CD4-positive, alpha-beta T cell treated with Interleukin-4 for 1 hour (primary cell): Measurements from ENCODE around the gene PTPRO.

Source experiments
- DNase-seq, 2 donors: peaks; one replicate each; pipeline ENCODE4 v3.0.0-alpha.2; 2020 to 2022

PTPRO gene

GRCh38 chr12:15322164-15323061, at the start of gene PTPRO:
TSS of gene PTPRO (plus strand) at chr12:15322508.
- DNase-seq, result no peak

DNA sequence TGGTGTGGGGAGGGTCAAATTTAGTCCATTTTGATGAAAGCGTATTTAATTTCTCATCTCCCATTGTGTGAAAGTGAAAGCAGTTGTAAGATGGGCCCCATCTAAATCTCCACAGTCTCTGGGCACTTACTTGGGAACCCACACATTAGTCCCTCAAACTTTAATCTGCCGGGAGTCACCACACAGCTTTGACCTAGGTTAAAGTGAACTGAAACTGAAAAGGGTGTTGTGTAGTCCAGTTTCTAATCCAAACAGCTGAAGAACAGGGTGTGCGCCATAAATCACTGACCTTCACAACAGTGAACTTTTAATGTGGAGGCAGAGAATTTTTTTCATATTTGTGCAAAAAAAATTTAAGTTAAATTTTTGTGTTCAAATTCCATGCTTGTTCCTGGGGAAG, 48.4 kb upstream of the PTPRO start:
- no peak for DNase-seq

DNA sequence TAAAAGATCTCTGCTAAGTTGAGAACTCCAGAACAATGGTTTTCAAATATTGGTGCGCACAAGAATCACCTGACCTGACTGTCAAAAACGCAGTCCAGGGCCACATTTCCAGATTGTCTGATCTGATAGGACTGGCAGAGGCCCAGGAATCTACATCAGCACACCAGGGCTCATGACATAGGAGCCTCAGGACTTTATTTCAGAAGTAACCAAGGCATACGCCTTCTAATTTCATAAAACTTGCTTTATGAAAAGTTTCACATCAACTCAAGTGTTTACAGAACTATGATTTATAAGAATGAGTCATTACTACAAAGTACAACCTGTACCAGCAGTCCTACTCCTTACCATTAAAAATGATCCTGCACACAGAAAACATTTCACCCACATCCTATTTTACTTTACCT, 47.7 kb upstream of the PTPRO start:
- no peak for DNase-seq

GRCh38 chr12:15276088-15276698, 46.1 kb upstream of the PTPRO start:
- peak in 1 of 2 donors; percentile 12 for DNase-seq

- peak in 1 of 2 donors; percentile 35 for DNase-seq
Observed at GRCh38 chr12:15278816-15279658, 43.3 kb upstream of the PTPRO start.

GRCh38 chr12:15280930-15281329, 41.4 kb upstream of the PTPRO start:
- no peak for DNase-seq

DNA sequence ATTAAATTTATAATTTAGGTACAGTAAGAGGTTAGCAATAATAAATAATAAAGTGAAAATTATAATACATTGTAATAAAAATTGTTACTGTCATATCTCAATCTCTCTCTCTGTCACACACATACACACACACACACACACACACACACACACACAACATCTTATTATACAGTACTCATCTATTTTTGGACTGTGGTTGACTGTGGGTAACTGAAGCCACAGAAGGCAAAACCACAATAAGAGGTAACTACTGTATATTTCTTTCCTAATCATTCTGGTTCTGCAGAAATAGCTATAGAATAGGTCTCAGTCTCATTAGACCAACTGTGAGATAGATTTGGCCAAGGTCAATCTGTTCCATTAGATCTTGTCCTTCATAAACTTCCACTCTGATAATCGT, 33.1 kb upstream of the PTPRO start:
- DNase-seq, result peak in 1 of 2 donors; percentile 17

- DNase-seq, result no peak
Observed at GRCh38 chr12:15293731-15294130, 28.6 kb upstream of the PTPRO start.

DNA sequence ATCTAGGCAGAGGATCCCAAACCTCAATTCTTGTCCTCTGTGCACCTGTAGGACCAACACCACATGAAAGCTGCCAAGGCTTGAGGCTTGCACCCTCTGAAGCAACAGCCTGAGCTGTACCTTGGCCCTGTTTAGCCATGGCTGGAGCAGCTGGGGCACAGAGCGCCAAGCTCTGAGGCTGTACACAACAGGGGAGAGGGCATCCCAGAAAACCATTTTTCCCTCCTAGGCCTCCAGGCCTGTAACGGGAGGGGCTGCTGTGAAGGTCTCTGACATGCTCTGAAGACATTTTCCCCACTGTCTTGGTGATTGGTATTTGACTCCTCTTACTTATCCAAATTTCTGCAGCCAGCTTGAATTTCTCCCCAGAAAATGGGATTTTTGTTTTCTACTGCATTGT, 22.4 kb upstream of the PTPRO start:
- no peak for DNase-seq

- DNase-seq, result no peak
Observed at GRCh38 chr12:15304296-15304695, 18.0 kb upstream of the PTPRO start.

DNA sequence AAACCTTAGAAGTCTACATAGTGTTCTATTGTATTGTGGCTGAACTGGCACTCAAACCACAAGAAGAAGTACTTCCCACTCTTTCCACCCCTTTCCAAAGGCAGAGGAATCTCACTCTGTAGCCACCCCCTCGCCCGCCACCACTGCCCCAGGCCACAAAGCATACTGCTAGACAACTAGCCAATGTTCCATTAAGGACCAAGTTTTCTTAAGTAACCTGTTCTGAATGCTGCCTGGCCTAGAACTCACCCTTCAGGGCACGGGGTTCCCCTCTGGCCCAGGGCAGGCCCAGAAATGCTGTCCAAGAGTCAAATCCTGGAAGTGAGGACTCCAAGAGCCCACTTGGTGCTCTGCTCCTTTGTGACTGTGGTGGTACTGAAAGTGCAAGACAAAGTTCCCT, 15.7 kb upstream of the PTPRO start:
- no peak for DNase-seq

DNA sequence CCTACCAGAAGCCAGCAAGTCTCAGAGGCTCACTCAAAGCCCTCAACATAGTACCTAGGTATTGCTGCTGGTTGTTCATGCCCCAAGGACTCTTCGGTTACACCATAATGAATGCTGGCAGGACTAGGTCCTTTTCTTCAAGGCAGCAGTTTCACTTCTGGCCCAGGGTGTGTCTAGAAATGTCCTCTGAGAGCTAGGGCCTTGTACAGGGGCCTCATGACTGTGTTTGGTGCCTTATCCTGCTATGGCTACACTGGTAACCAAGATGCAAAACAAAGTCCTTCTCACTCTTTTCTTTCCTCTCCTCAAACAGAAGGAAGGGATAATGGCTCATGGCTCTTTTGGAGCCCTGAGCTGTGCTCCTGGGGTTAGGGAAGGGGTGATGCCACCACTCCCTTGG, 15.2 kb upstream of the PTPRO start:
- DNase-seq, result no peak

DNA sequence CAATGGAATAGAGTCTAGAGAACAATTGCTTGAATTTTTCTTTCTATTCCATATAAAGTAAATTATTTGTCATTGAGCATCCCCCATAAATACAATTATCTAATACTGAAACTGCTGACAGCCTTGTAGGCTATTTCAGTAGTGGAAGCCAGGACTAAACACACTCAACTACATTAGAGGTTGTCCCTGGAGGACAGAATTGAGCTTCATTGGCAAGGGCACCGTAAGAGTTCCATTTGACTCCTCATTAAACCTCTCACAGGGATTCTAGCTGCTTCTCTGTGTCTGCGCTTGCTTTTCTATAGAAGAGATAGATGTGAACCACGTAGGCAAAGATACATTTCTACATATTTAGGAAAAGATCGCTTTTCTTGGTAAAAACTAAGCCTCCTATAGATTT, 3.5 kb upstream of the PTPRO start:
- DNase-seq, result no peak

- DNase-seq, result no peak
Observed at GRCh38 chr12:15320881-15321280, 1.4 kb upstream of the PTPRO start.

GRCh38 chr12:15323480-15323879, 1.2 kb downstream of the PTPRO start:
- DNase-seq, result no peak

- DNase-seq, result no peak
Observed at GRCh38 chr12:15329891-15330290, 7.6 kb downstream of the PTPRO start.

- DNase-seq, result no peak
Observed at GRCh38 chr12:15334225-15334624, 11.9 kb downstream of the PTPRO start.

DNA sequence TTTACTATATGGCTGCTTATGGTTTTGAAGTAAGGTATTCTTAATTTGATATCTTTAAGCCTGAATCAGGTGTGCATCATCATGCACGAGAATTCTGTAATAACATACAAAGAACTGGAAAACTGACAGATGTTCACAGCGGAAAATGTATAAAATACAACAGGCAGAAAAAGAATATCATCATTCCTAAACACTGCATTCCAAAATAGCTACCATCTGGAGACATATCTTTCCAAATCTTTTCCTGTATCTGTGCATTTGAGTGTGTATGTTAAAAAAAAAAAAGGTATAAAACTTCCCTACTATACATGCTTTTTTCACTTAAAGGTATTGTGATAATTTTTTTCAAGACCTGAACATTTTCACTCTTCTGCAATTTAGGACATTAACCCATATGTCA, 13.7 kb downstream of the PTPRO start:
- no peak for DNase-seq

DNA sequence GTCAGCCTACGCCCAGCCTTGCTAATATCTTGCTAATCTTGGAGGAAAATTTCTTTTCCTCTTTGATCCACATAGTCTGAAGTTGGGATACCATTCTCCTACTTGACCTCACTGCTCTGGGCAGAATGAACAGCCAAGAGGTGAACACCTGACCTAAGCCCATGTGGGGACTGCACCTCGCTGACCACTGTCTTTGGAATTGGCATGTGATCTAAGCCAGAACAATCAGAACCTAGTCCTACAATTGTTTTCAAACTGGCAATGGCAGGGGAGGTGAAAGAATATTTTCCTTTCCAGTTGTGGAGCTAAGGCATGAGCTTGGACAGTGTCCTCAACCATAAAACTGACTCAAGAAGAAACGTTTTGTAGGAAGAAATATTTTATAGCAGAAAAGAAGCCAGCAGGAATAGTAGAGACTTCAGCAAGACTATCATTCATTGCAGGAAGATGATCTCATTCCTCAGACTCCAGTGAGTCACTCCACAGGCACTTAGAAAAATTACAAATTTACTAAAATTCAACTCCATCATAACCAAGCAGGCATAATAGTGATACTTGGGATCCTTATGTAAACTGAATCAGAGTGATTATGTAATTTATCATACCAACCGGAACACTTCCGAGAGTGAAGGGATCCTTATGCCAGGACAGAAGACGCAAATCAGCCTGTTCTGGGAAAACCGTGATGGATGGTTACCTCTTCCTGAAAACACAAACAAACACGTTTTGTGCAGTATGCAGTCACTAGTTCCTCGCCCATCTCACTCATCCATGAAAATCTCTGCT, 14.7 kb downstream of the PTPRO start:
- no peak for DNase-seq

- no peak for DNase-seq
Observed at GRCh38 chr12:15341371-15341770, 19.1 kb downstream of the PTPRO start.

GRCh38 chr12:15344561-15344960, 22.3 kb downstream of the PTPRO start:
- no peak for DNase-seq

GRCh38 chr12:15346488-15346887, 24.2 kb downstream of the PTPRO start:
- no peak for DNase-seq

- DNase-seq, result no peak
Observed at GRCh38 chr12:15350643-15351042, 28.3 kb downstream of the PTPRO start.
